Measurements from ENCODE around the gene NUDT8. TPM values are rescaled to one million over a fixed set of nuclear protein-coding genes. Genes with fewer than 3 reads are reported as not detected.

NUDT8 gene
- total and polyA plus RNA-seq, 2 experiments from 2014 or later = 4.1 to 4.8 TPM

- H3K4me2 ChIP-seq (ENCODE audit: unreplicated experiment) = no peak overlapping the region
- H3K36me3 ChIP-seq (ENCODE audit: low read depth) = no peaks in the 10 kb centered on the region
- H3K9me2 ChIP-seq (ENCODE audit: insufficient read depth) = no peaks in the 10 kb centered on the region
- H3K9me3 ChIP-seq (ENCODE audit: low read depth) = no peaks in the 10 kb centered on the region
- DNase-seq = no peak
- no peak overlapping the region for H2AFZ ChIP-seq
- no peaks in the 10 kb centered on the region for H3K4me1 ChIP-seq (ENCODE audit: insufficient read depth)
- H3K27ac ChIP-seq = no peak overlapping the region
- no peaks in the 10 kb centered on the region for H3K79me2 ChIP-seq (ENCODE audit: insufficient read depth)
- no peak overlapping the region for H3K9ac ChIP-seq
- H4K20me1 ChIP-seq (ENCODE audit: insufficient read depth) = no peaks in the 10 kb centered on the region
- TF ChIP-seq EZH2phosphoT487 (IDR thresholded peaks at IDR 0.05; ENCODE audit: insufficient read depth, low read depth) (no peak), EZH2 (IDR thresholded peaks at IDR 0.05; ENCODE audit: insufficient read depth, poor library complexity, severe bottlenecking) (no peak)
- H3F3A ChIP-seq (ENCODE audit: insufficient read depth) = no peaks in the 10 kb centered on the region
- in situ Hi-C loops (cut with MboI) = no loop called here
- WGBS, 2 experiments (ENCODE audit: low coverage in 1 of 2, low lambda C conversion rate in 2 of 2, missing lambda C conversion rate in 2 of 2) = 73 to 74% methylated on average over 22 of the region's 22 CpGs
- no peak overlapping the region for H3K4me3 ChIP-seq
- peaks cover 4% of the 10 kb centered on the region for H3K27me3 ChIP-seq (replicated peaks; ENCODE audit: insufficient read depth)
Observed at GRCh38 chr11:67649634-67650510, 20.1 kb upstream of the NUDT8 start.

DNA sequence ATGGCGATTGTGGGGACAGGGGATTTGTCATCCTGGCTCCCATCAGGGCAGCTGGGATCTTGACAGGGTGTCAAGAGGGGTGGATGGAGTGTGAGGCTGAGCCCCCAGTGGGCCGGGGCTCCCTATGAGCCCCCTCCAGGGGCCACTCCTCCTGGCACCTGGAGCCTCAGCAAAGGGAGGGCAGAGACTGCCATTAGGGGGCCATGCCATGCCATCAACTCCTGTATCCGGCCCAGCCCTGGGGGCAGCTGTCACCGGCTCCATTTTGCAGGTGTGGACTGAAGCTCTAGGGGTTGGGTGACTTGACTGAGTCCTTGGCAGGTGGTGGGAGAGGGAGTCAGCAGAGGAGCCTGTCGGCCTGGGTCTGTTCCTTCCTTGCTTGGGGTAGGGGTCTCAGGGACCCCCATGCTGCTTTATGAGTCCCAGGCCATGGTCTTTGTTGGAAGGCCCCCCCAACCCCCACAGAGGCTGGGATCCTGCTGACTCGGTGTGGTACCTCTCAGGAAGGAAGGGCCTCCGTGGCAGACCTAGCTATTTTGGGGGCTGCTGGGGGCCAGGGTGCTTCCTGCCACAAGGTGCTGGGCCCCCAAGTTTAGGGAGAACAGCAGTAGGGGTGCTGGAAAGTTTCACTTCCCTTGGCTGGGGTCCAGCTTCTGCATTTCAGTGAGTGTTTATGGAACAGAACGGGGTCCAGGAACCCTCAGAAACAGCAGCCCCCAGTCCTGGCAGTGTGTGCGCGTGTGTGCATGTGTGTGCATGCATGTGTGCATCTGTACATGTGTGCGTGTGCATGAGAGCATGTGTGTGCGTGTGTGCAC, 19.3 kb upstream of the NUDT8 start:
- 64 to 68% methylated on average over 12 of the region's 12 CpGs for WGBS, 2 experiments (ENCODE audit: low coverage in 1 of 2, low lambda C conversion rate in 2 of 2, missing lambda C conversion rate in 2 of 2)
- H3K4me2 ChIP-seq (ENCODE audit: unreplicated experiment) = no peak overlapping the region
- H3K4me3 ChIP-seq = no peak overlapping the region
- no peak overlapping the region for H3K27ac ChIP-seq
- no peaks in the 10 kb centered on the region for H3K4me1 ChIP-seq (ENCODE audit: insufficient read depth)
- no peaks in the 10 kb centered on the region for H4K20me1 ChIP-seq (ENCODE audit: insufficient read depth)
- H3F3A ChIP-seq (ENCODE audit: insufficient read depth) = no peaks in the 10 kb centered on the region
- H3K36me3 ChIP-seq (ENCODE audit: low read depth) = no peaks in the 10 kb centered on the region
- no peaks in the 10 kb centered on the region for H3K9me3 ChIP-seq (ENCODE audit: low read depth)
- no peak for DNase-seq
- no peaks in the 10 kb centered on the region for H3K9me2 ChIP-seq (ENCODE audit: insufficient read depth)
- H3K27me3 ChIP-seq (replicated peaks; ENCODE audit: insufficient read depth) = no peaks in the 10 kb centered on the region; the same call in 1 of the 2 replicates
- no peak for TF ChIP-seq EZH2phosphoT487 (IDR thresholded peaks at IDR 0.05; ENCODE audit: insufficient read depth, low read depth)
- TF ChIP-seq EZH2 (IDR thresholded peaks at IDR 0.05; ENCODE audit: insufficient read depth, poor library complexity, severe bottlenecking) = no peak
- no peak overlapping the region for H3K9ac ChIP-seq
- in situ Hi-C loops (cut with MboI) = no loop called here
- H2AFZ ChIP-seq = no peak overlapping the region
- no peaks in the 10 kb centered on the region for H3K79me2 ChIP-seq (ENCODE audit: insufficient read depth)

- in situ Hi-C loops (cut with MboI) = no loop called here
- H3K9me2 ChIP-seq (ENCODE audit: insufficient read depth) = no peaks in the 10 kb centered on the region
- peak; percentile 22 for DNase-seq
- H3K27me3 ChIP-seq (replicated peaks; ENCODE audit: insufficient read depth) = no peaks in the 10 kb centered on the region
- H3K9me3 ChIP-seq (ENCODE audit: low read depth) = no peaks in the 10 kb centered on the region
- no peak for TF ChIP-seq EZH2phosphoT487 (IDR thresholded peaks at IDR 0.05; ENCODE audit: insufficient read depth, low read depth)
- TF ChIP-seq EZH2 (IDR thresholded peaks at IDR 0.05; ENCODE audit: insufficient read depth, poor library complexity, severe bottlenecking) = no peak
- H3K4me2 ChIP-seq (ENCODE audit: unreplicated experiment) = no peak overlapping the region
- H3K4me3 ChIP-seq = no peak overlapping the region
- H2AFZ ChIP-seq = no peak overlapping the region
- H4K20me1 ChIP-seq (ENCODE audit: insufficient read depth) = no peaks in the 10 kb centered on the region
- H3K27ac ChIP-seq = no peak overlapping the region
- H3K4me1 ChIP-seq (ENCODE audit: insufficient read depth) = no peaks in the 10 kb centered on the region
- no peaks in the 10 kb centered on the region for H3F3A ChIP-seq (ENCODE audit: insufficient read depth)
- H3K9ac ChIP-seq = no peak overlapping the region
- WGBS, 2 experiments (ENCODE audit: low coverage in 1 of 2, low lambda C conversion rate in 2 of 2, missing lambda C conversion rate in 2 of 2) = 30 to 38% methylated on average over 10 to 12 of the region's 12 CpGs
- H3K36me3 ChIP-seq (ENCODE audit: low read depth) = no peaks in the 10 kb centered on the region
- no peaks in the 10 kb centered on the region for H3K79me2 ChIP-seq (ENCODE audit: insufficient read depth)
Observed at GRCh38 chr11:67648140-67648795, 18.5 kb upstream of the NUDT8 start.

- Histone ChIP-seq H3K9me2 (ENCODE audit: insufficient read depth) (no peaks in the 10 kb centered on the region), H3K9ac (no peak overlapping the region), H2AFZ (no peak overlapping the region), H3K27ac (no peak overlapping the region), H4K20me1 (ENCODE audit: insufficient read depth) (no peaks in the 10 kb centered on the region), H3F3A (ENCODE audit: insufficient read depth) (no peaks in the 10 kb centered on the region), H3K27me3 (replicated peaks; ENCODE audit: insufficient read depth) (no peaks in the 10 kb centered on the region), H3K9me3 (ENCODE audit: low read depth) (no peaks in the 10 kb centered on the region), H3K4me2 (ENCODE audit: unreplicated experiment) (no peak overlapping the region), H3K4me1 (ENCODE audit: insufficient read depth) (no peaks in the 10 kb centered on the region), H3K36me3 (ENCODE audit: low read depth) (no peaks in the 10 kb centered on the region), H3K4me3 (no peak overlapping the region), H3K79me2 (ENCODE audit: insufficient read depth) (no peaks in the 10 kb centered on the region)
- no peak for TF ChIP-seq EZH2phosphoT487 (IDR thresholded peaks at IDR 0.05; ENCODE audit: insufficient read depth, low read depth)
- in situ Hi-C loops (cut with MboI) = no loop called here
- WGBS, 2 experiments (ENCODE audit: low coverage in 1 of 2, low lambda C conversion rate in 2 of 2, missing lambda C conversion rate in 2 of 2) = 47 to 50% methylated on average over 10 to 15 of the region's 15 CpGs
- DNase-seq = no peak
Observed at GRCh38 chr11:67647471-67647870, 17.7 kb upstream of the NUDT8 start.
